Activated gamma-delta T cell treated with Interleukin-2 at 50 U/mL for 16 hours (primary cell): Measurements from ENCODE around the gene MPRIP.

Experiments used
- DNase-seq: peaks from one replicate; pipeline ENCODE4 v3.0.0-alpha.2; 2020

Gene MPRIP

GRCh38 chr17:17226451-17227265 lies 184.4 kb downstream of the MPRIP start:
- no peak for DNase-seq

- no peak for DNase-seq
These were observed 185.6 kb downstream of the MPRIP start for GRCh38 chr17:17227608-17228520.

- no peak for DNase-seq
These were observed 186.4 kb downstream of the MPRIP start for GRCh38 chr17:17228521-17229279.

DNA sequence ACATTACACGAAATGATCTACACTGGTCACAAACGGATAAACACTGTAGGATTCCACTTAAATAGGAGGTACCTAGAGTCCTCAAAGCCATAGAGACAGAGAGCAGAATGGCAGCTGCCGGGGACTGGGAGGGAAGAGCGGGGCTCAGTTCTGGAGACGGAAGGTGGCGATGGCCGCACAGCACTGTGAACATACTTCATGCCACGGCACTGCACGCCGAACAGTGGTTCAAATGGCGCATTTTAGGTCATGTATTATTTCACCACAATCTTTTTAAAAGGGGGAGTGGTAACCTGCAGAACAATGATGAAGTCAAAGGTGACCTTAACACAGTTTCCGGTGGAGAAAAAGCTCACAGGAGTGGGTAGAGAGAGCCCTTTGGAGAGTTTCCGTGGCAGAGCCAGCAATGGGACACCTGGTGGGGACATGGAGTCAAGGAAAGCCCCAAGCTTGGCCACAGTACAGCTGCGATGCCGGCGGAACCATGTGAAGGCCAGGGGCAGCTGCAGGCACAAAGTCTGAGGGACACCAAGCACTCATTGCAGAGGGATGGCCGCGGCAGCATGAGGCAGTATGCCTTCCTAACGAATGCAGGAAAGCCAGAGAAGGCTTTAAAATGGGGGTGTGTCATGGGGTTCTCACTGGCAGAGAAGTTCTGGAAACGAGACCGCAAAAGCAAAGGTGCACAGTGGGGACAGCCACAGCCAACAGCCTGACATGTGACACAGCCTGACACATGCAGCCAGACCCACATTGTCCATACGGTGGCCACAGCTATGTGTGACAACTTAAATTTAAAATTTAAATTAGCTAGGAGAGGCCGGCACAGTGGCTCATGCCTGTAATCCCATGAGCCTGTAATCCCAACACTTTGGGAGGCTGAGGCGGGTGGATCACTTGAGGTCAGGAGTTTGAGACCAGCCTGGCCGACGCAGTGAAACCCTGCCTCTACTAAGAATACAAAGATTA lies 187.4 kb downstream of the MPRIP start:
- DNase-seq: no peak

DNA sequence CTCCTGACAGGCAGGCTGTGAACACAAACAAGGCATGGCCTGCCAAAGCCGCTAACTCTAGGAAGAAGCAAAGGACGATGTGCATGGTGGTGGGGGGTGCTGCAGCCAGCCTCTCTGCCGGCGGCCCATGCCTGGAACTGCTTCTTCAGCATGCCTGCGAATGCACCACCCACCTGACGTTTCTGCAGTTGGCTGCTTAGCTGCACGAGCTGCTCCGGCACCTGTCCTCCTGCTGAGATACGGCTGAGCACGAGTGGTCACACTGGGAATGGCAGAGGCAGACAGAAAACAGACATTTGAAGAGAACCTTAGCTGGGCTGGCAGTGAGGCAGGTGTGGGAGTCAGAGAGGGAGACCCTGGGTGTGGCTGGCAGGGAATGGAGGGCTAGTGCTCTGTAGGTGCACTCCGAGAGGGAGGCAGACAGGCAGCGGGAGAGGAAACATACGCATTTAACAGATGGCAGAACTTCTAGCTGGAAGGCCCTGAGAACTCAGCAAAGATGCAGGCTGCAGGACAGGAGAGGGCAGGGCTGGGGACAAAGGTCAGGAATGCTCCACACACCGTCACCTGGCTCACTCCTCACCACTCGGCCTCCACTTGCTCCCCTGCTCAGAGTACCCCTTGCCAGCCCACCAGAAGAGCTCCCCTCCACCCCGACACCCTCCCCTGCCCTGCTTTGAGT lies 189.5 kb downstream of the MPRIP start:
- DNase-seq: no peak

- no peak for DNase-seq
These were observed 190.0 kb downstream of the MPRIP start for GRCh38 chr17:17232303-17232621.

GRCh38 chr17:17235212-17236174 lies 193.2 kb downstream of the MPRIP start:
- no peak for DNase-seq

GRCh38 chr17:17236295-17237025 lies 194.2 kb downstream of the MPRIP start:
- no peak for DNase-seq

GRCh38 chr17:17237026-17237799 lies 195.0 kb downstream of the MPRIP start, which contains the start of gene FLCN:
FLCN (minus strand) TSS chr17:17237168; CDS start chr17:17228137, 9,031 bp downstream.
- DNase-seq: peak; percentile 87

DNA sequence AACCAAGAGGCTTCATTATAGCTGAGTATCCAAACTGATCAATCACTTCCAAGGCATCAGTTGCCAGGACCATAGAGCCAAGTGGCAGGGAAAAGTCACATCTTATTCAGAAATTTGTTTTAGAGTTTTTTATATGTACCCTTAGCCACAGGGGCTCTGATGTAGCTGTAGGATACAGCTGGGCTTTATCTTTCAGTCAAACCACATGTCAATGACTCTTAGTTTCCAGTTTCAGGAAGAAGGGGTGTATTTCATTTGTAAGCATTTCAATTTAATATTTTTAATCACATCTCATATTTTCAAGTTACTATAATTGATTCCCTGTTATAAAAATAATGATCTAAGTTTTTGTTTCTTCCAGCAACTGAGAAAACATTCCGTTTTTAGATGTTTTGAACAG lies 197.6 kb downstream of the MPRIP start:
- DNase-seq: no peak

GRCh38 chr17:17241656-17242055 lies 199.4 kb downstream of the MPRIP start:
- no peak for DNase-seq

DNA sequence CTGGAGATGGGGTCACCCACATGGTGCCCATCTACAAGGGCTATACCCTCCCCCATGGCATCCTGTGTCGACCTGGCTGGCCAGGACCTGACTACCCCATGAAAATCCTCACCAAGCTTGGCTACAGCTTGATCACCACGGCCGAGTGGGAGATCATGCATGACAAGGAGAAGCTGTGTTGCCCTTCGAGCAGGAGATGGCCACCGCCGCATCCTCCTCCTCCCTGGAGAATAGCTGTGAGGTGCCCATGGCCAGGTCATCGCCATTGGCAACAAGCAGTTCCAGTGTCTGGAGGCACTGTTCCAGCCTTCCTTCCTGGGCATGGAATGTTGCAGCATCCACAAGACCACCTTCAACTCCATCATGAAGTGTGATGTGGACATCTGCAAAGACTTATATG lies 200.0 kb downstream of the MPRIP start:
- DNase-seq: no peak
